Retina (tissue), 1 donor: ENCODE measurements around the gene GLG1.
"Not testable (repeated sequence)": the region's sequence is repeated elsewhere in the genome, so short reads cannot be mapped to it uniquely, and the experiment has no call there.

Experiments
- DNase-seq: peaks from one replicate; pipeline ENCODE4 v3.0.0-alpha.2; 2016

The GLG1 gene

DNA sequence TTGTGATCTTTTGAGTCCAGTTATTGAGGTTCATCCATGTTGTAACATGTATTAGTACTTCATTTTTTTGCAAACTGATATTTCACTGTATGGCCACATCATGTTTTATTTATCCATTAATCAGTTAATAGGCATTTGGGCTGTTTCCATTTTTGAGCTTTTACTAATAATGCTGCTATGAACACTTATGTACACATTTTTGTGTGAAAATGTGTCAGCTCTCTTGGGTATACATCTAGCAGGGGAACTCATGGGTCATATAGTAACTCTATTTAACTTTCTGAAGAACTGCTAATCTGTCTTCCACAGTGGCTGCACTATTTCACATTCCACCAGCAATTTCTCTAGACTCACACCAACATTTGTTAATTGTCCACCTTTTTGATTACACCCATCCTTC is 82.0 kb downstream of the GLG1 start:
- no peak for DNase-seq

DNA sequence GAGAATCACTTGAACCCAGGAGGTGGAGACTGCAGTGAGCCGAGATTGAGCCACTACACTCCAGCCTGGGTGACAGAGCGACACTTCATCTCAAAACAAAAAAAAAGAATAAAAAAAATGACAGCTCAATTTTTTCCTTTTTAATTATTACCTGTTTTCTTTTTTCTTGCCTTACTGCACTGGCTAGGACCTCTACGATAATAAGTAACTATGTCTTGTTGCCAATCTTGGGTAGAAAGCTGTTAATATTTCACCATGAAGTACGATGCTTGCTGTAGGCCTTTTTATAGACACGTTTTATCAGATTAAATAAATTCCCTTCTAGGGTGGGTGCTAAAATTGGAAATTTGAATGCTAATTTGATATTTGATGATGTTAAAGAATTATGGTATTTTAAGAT is 82.8 kb downstream of the GLG1 start:
- DNase-seq = no peak

DNA sequence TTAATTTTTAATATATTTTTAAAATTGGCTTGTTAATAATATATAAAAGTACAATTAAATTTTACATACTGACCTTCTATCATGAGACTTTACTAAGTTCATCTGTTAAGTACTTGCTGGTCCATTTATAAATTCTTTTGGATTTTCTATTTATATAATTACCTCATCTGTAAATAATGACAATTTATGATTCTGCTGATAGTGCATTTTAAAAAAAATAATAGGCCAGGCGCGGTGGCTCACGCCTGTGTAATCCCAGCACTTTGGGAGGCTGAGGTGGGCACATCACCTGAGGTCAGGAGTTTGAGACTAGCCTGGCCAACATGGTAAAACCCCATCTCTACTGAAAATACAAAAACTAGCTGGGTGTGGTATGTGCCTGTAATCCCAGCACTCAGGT is 83.2 kb downstream of the GLG1 start:
- DNase-seq = not testable (repeated sequence)

DNA sequence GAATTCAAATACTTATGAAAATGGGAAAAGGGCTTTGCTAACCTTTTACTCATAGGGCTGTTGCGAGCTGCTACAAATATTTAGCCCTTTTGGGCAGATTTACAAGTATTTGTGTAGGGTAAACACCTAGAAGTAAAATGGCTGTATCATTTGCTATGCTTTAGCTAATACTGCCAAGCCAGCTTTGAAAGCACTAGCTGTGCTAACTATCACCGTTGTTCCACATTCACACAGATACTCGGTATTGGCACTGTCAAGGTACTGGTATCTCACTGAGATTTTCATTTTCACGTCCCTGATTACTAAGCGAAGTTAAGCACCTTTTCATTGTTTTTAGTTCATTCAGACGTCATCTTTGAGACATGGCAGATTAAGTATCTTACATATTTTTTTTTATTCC is 84.8 kb downstream of the GLG1 start:
- DNase-seq = no peak

DNA sequence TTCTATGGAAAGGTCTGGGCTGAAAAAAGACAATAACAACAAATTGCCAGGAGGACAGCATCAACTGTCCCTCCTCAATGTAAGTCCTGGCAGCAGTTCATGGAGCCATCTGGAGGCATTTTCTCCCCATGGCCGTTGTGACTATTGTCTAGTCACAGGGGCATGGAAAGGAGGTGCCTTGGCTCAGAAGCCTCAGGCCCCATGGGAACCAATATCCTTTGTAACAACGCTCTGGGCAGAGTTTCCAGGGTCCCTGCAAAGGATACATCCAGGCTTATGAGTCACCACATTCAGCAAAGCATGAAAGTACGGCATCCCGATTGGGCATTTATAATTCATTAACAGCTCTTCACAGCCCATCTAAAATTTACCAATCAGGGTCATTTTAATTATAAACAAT is 85.2 kb downstream of the GLG1 start:
- no peak for DNase-seq

DNA sequence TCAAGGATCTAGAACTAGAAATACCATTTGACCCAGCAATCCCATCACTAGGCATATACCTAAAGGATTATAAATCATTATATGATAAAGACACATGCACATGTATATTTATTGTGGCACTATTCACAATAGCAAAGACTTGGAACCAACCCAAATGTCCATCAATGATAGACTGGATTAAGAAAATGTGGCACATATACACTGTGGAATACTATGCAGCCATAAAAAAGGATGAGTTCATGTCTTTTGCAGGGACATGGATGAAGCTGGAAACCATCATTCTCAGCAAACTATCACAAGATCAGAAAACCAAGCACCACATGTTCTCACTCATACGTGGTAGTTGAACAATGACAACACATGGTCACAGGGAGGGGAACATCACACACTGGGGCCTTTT is 88.0 kb downstream of the GLG1 start:
- DNase-seq = not testable (repeated sequence)

DNA sequence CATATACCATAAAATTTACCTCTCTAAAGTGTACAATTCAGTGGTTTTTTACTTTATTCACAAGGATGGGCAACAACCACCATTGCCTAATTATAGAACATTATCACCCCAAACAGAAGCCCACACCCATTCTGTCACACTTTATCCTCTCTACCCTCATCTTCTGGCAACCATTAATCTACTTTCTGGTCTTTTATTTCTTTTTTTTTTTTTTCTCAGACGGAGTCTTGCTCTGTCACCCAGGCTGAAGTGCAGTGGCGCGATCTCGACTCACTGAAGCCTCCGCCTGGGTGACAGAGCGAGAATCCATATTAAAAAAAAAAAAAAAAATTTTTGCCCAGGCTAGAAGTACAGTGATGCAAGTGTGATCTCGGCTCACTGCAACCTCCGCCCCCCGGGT is 95.0 kb downstream of the GLG1 start:
- DNase-seq = no peak

DNA sequence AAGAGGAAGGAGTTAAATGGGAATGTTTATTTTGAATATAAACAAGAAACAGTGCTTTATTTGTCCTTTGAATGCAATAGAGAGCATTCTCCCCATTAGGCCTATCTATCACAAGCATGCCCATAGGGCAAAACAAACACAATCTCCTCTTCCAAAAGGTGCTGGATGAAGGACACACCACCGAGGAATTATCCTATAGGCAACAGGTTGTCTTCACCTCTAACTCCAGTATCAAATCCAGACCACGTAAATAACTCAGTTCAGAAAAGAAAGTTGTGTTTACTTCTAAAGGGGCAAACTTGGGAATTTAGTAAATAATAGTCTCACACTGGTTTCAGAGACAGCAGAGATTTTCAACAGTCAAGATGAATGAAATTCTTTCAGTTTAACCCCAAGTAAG is 101.9 kb downstream of the GLG1 start:
- no peak for DNase-seq

DNA sequence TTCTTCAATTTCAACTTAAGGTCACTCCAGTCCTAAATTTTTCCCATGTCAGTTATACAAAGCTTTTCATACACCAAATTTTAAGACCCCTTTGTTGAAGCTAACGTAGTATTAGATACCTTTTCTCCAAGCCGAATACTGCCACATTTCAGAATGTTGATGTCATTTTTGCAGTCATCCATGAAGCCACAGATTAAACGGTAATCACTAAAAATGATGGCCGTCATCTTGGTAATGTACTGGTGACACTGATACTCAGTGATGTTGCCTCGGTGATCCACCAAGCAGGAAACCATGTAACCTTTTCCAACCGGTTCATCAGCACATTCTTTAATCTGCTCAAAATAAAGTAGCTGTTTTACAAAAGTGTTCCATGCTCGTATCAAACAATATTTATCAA is 103.5 kb downstream of the GLG1 start:
- no peak for DNase-seq

DNA sequence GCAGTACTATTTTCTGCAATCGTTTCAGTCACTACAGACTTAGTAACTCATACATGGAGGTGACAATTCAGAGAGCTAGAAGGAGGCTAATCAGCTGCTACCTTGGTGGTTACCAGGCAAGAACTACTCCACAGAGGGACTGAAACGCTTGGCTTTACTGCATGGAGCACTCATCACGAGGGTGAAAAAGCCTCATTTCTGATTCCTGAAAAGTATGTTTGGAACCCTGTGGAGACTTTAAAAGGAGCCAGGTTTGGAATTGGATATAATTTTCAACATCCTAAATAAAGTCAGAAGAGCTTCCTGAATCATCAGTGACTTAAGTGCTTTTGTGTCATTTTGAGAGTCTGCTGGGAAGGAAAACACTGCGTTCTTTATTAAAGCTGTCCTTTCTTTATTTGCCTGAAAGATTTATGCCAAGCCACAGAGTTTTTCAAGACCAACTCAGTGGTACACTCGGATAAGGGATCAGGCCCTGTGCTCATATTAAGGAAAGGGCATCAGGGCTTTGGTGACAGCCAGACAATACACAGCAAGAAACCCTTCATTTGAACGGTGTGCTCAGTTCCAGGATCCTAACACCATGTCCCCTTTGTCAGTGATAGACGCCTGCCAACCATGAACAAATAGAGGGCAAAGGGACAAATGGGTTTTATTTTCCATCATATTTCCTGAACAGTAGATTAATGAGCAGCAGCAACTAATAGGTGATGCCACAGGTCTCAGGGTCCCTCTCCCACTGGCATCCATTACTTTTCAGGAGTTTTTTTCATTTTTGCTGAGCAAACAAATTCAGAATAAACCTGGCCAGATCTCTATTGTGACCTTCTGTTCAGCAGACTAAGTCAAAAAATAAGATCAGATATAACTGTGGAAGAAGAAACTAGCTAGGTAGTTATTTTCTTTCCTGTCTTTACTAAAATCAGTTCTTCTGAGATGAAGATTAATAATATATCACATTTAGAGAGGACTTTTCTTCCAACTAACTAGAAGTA is 105.1 kb downstream of the GLG1 start:
- DNase-seq = no peak

DNA sequence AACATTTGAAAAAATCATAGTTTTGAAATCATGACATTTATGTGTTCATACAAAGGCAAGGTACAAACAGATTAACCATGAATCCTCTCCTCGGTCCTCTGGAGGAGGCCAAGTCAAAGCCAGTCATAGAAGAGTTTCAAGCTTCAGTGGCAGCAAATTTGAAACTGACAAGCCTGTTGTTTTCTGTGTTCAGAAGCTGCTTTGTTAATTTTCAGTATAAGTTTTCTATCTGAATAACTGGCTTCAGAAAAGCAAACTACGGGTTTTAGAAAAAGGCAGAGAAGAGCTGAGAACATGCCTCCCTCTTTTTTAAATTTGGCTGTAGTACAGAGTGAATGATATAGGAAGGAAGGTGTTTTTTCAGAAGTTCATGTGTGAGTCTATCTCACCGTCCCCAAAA is 106.0 kb downstream of the GLG1 start:
- DNase-seq = no peak

DNA sequence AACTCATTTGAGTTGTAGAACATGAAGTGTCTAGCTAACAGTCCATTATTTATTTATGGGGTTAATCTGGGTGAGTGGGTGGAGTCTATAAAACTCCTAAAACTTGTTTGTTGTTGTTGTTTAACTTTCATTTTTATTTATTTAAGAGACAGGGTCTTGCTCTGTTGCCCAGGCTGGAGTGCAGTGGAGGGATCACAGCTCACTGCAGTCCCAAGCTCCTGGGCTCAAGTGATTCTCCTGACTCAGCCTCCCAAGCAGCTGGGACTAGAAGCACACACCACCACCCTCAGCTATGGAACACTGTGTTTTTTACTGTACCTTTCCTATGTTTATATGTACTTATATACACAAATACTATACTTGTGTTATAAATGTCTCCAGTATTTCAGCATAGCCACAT is 107.8 kb downstream of the GLG1 start:
- no peak for DNase-seq

DNA sequence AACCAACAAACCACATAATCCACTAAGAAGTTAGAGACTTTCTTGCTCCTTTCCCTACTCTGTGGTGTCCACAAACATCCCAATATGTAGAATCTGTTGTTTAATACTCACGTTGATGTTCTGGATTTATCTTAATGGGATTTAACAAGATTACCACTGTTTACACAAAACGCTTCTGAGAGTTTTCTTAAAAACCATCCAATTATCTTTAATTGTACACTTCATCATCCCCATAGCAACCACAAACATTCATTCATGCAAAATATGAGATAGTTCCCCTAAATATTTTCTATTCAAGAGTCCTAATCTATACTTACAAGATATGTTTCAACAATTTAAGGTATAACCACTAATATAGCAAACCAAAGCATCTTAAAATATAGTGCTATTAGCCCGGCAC is 109.2 kb downstream of the GLG1 start:
- no peak for DNase-seq

DNA sequence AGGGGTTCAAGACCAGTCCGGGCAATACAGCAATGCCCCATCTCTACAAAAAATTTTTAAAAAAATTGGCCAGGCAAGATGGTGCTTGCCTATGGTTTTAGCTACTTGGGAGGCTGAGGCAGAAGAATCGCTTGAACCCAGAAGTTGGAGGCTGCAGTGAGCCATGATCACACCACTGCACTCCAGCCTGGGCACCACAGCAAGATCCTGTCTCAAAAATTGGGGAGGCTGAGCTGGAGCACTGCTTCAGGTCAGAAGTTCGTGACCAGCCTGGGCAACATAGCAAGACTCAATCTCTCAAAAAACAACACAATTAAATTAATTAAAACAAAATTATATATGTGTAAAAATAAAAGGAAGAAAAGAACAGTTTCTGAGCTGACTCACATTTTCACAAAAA is 110.9 kb downstream of the GLG1 start:
- no peak for DNase-seq

DNA sequence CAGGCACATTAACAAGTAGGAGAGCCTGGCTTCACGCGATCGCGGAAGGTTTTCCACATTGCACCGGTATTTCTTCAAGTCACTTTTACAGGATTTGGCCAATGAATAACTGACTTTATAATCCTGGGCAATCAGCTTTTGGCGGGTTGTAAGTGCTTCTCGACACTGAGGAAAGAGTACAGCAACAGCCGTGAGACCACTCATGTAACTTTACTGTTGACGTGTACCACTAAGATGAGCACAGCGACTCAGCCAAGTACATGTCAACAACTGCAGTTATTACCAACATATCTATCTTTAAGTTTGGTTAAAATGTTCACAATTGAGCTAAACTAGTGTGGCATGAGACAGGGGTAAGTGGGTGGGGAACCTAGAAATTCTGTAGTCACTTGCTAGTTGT is 113.9 kb downstream of the GLG1 start:
- DNase-seq = no peak

DNA sequence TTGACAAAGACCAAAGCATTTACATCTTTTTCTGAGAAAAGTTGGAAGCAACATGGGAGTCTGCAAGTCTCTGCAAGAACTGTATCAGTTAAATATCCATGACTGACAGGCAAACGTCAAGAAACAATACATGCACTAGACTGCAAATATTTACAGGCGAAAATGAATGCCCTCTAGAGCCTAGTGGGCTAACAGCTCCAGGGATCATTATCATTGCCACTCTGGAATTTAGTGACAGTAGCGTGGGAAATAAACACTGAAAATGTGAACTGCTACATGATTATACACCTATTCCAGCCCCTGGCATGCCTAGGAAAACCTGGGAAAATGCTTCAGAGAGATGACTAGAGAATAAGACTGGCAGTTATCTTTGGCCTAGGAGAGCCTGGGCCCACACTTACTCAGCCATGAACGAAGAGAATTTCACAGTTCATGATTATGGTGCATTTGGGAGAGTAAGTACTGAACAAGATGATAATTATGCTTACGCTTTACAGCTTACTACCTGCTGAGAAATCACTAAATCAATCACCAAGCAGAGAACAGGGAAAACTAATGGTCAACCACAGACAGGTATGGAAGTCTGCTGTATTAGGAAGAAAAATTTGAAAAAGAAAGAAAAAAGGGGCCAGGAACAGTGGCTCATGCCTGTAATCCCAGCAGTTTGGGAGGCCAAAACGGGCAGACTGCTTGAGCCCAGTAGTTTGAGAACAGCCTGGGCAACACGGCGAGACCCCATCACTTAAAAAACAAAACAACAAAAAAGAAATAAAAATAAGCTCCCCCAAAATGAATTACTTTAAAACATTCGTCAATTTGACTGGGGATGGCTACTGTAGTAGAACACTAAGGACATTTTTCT is 119.0 kb downstream of the GLG1 start:
- DNase-seq = no peak

DNA sequence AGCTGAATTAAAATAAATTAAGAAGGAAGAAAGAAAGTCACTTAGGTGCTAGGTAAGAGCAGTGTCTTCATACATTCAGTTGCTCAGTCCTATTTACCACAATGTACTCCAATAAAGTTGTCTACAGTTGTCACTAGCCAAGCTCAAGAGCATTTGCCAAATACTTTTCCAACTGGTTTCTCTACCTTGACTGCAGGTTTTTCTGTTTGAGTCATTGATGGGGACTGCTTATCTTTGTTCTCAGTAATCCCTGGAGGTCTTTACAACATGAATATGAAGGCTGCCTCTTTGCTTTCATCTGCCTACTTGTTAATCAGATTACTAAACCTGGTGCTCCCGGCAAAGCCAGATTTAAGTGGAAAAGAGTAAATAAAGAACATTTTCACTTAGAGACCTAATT is 121.0 kb downstream of the GLG1 start:
- no peak for DNase-seq

DNA sequence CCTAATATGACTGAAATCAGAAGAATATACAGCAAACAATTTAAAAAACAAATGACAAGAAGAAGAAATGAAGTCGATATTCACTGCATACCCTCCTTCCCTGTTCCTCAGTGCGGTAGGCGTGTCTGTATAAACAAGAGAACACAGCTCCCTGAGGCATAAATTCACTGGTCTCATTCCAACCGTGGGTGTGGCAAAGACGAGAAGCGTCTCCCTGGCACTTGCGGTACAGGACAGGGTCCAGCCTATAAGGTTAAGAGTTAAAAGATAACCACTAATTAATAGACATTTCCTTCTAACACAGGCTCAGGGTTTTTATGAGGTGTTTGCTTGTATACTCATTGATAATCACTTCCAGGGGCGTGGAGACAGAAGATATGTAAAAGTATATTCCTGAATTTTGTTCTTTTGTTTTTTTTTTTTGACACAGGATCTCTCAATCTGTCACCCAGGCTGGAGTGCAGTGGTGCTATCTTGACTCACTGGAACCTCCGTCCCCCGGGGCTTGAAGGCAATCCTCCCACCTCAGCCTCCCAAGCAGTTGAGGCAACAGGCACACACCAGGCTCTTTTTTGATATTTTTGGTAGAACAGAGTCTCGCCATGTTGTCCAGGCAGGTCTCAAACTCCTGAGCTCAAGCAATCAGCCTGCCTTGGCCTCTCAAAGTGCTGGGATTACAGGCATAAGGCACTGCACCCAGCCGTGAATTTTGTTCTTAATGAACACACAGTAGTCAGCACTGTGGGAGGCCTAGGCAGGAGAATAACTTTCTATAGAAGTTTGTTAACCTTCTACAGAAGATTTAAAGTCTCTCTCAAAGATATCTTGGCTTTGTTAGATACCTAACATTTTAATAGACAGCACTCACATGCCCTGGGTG is 126.5 kb downstream of the GLG1 start:
- no peak for DNase-seq

DNA sequence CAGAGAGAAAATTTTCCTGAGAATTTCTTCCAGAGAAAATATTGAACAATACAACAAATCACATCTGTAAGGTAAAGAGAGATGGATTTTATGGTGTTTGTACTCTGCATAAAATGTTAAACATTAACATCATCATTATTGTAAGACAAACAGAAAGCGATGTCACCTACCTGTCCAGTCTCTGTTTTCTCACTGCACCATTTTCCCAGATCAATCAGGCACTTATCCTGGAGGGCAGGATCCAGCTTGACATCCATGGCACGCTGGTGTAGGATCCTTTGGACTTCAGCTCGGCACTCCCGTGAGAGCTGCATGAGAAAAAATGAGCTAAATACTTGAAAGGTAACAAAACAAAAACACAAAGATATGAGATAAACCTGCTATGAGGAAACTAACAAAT is 129.7 kb downstream of the GLG1 start:
- no peak for DNase-seq

DNA sequence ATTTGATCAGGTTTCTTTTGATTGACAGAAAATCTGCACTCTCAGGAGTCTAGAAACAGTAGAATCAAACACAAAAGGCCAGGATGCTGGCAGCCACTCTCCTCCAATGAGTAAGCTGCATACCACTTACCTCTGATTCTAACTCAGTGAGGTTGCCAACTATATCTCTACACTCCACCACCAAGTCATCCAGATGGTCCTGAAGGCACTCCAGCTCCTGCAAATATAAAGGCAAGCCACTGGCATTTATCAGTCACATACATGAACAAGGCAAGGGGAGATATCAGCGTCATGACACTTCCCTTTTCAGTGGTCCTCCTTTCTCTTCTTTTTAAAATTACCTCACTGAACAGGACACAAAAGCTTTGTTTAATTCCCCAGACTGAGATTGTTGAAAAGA is 132.5 kb downstream of the GLG1 start:
- no peak for DNase-seq

DNA sequence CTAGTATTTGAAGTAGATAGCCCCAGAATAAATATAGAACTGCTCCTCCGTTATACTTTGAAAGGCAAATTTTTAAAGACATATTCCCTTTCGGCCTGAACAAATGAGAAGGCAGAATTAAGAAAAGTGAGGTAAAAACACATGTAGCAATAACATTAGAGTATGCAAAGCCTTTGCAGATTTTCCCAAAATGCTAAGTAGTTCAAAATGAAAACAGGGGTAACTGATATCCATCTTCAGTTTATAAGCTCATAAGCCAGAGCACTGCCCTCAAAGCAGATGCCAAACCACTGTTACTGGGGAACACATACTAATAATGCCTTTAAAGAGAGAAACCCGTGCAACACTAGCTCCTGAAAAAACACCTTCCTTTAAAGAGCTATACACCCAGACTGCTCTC is 134.4 kb downstream of the GLG1 start:
- no peak for DNase-seq

DNA sequence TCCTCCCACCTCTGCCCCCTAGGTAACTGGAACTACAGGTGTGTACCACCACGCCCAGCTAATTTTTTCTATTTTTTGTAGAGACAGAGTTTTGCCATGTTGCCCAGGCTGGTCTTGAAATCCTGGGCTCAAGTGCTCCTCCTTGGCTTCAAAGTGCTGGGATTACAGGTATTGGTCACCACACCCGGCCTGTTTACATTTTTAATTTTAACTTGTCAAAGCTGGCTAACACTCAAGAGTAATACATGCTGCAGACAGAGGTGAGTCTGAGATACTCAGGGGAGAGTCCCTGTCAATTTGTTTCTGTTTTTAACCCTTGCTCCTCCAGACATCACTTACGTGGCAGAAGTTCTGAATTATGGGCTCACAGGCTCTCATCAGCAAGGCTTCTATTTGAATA is 134.9 kb downstream of the GLG1 start:
- DNase-seq = no peak

DNA sequence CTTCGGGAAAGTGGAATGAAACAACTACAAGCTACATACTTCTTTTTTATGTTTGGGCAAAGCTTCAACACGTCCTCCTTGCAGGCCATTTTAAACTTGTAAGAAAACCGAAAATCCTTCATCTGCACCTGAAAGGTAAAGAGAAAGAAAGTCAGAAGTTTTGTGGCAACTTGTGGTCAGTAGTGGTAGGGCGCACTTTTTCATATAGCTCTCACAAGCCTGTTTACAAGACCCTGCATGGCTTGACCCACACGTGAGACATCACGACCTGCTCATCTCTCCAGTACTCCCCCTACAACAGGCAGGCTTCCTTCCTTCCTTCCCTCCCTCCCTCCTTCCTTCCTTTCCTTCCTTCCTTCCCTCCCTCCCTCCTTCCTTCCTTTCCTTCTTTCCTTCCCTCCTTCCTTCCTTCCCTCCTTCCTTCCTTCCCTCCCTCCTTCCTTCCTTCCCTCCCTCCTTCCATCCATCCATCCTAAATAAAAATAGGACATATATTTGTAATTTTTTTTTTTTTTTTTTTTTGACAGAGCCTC is 136.9 kb downstream of the GLG1 start:
- DNase-seq = no peak
